Left ventricle myocardium inferior (tissue), 1 donor: ENCODE data around the gene RAB4B. TPM values are rescaled to one million over a fixed set of nuclear protein-coding genes. Genes with fewer than 3 reads are reported as not detected.

Experiments used
- DNase-seq: peaks from one replicate; pipeline ENCODE4 v3.0.0-alpha.2; 2020
- H3K27ac ChIP-seq: fragments of 200-600 bp; replicated peaks from 2 replicates; pipeline ENCODE4 v1.8.0; 2021
- H3K27me3 ChIP-seq: fragments of 200-600 bp; 2 replicates; pipeline ENCODE4 v1.8.0; 2021; ENCODE audit warnings: low read depth
- H3K36me3 ChIP-seq: fragments of 200-600 bp; 2 replicates; pipeline ENCODE4 v1.8.0; 2021
- H3K4me1 ChIP-seq: fragments of 200-600 bp; 2 replicates; pipeline ENCODE4 v1.8.0; 2021
- H3K4me3 ChIP-seq: fragments of 200-600 bp; 2 replicates; pipeline ENCODE4 v1.8.0; 2021; ENCODE audit warnings: mild to moderate bottlenecking, moderate library complexity
- H3K9me3 ChIP-seq: fragments of 200-600 bp; replicated peaks from 2 replicates; pipeline ENCODE4 v1.8.0; 2021
- intact Hi-C: fragments of 100-400 bp; cut with micrococcal nuclease; formaldehyde crosslinking; loops from one replicate; pipeline ENCODE4 v1.11.0; 2022
- total RNA-seq: library from RNA; stranded (reverse); fragmentation: NEBNext Ultra II Directional; extraction: Animal tissue kit (Norgen Biotek cat#: 25700); gene quantifications from one replicate; pipeline ENCODE4 v1.2.1, GENCODE V29; 2021
- TF ChIP-seq, protein P1 (sequence below): fragments of 200-600 bp; IDR thresholded peaks from 2 replicates; pipeline ENCODE4 v1.8.0; 2021; ENCODE audit warnings: antibody characterized with exemption, mild to moderate bottlenecking, borderline replicate concordance
- donor health status: DM: no; HTN: yes; CAD: no; lungs with severe emphysema.

The RAB4B gene
- total RNA-seq, 1 donor from 2014 or later = 13.5 TPM

DNA sequence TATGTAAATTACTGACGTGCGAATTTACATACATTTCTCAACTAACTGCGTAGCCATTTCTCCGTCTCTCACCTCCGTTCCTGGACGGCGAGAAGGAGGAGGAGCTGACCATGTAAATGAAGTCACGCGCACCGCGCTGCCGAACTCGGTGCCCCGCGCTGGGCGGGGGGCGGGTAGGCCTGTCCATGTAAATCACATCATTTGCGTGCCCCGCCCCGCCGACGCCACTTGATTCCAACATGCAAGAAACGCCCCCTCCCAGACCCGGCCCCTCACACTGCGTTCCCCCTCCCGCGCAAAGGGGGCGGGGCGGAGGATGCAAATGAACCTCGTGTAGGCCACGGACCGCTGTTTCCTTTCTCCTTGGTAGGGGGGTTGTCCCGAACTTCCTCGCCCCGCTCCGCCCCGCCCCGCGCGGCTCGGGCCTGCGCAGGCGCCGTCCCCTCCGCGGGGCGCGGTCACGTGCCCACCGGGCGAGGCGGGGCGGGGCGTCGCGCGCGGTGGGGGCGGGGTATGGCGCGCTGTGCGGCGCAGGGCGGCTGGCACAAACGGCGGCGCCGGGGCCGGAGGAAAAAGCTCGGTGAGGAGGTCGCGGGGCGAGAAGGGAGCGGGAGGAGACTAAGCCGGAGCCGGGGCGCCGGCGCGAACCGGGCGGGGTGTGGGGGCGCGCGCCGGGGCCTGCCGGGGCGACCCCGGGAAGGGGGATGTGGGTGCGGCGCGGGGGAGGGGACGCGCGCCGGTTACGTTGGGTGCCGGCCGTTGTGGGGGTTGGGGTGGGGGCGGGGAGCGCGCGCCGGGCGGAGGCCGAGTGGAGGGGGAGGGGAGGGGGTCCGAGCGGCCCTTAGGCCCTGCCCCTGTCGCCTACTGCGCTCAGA, 20.9 kb downstream of the RAB4B start, which contains the start of gene EGLN2:
TSS of gene EGLN2 (plus strand) at position 509 of the 875 bp plus-strand sequence. CDS start 1,382 bp downstream, outside the sequence.
- intact Hi-C loops = no loop called here
- Histone ChIP-seq H3K27ac (peak within 1 kb of the TSS; percentile 99), H3K9me3 (no peaks in the 10 kb centered on the region), H3K36me3 (peaks cover 19% of the 10 kb centered on the region), H3K4me1 (peaks cover 55% of the 10 kb centered on the region), H3K27me3 (no peaks in the 10 kb centered on the region), H3K4me3 (peak within 1 kb of the TSS; percentile 97)
- peak; percentile 100 for DNase-seq
- TF ChIP-seq, protein P1, sequence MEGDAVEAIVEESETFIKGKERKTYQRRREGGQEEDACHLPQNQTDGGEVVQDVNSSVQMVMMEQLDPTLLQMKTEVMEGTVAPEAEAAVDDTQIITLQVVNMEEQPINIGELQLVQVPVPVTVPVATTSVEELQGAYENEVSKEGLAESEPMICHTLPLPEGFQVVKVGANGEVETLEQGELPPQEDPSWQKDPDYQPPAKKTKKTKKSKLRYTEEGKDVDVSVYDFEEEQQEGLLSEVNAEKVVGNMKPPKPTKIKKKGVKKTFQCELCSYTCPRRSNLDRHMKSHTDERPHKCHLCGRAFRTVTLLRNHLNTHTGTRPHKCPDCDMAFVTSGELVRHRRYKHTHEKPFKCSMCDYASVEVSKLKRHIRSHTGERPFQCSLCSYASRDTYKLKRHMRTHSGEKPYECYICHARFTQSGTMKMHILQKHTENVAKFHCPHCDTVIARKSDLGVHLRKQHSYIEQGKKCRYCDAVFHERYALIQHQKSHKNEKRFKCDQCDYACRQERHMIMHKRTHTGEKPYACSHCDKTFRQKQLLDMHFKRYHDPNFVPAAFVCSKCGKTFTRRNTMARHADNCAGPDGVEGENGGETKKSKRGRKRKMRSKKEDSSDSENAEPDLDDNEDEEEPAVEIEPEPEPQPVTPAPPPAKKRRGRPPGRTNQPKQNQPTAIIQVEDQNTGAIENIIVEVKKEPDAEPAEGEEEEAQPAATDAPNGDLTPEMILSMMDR = no peak

GRCh38 chr19:40799558-40800338, 21.7 kb downstream of the RAB4B start:
- Histone ChIP-seq H3K27ac (peak overlapping the region; percentile 99), H3K27me3 (no peaks in the 10 kb centered on the region), H3K4me1 (peaks cover 63% of the 10 kb centered on the region), H3K9me3 (no peaks in the 10 kb centered on the region), H3K4me3 (peak overlapping the region; percentile 97), H3K36me3 (peaks cover 19% of the 10 kb centered on the region)
- TF ChIP-seq, protein P1 = no peak
- intact Hi-C loops = no loop called here
- peak; percentile 70 for DNase-seq

DNA sequence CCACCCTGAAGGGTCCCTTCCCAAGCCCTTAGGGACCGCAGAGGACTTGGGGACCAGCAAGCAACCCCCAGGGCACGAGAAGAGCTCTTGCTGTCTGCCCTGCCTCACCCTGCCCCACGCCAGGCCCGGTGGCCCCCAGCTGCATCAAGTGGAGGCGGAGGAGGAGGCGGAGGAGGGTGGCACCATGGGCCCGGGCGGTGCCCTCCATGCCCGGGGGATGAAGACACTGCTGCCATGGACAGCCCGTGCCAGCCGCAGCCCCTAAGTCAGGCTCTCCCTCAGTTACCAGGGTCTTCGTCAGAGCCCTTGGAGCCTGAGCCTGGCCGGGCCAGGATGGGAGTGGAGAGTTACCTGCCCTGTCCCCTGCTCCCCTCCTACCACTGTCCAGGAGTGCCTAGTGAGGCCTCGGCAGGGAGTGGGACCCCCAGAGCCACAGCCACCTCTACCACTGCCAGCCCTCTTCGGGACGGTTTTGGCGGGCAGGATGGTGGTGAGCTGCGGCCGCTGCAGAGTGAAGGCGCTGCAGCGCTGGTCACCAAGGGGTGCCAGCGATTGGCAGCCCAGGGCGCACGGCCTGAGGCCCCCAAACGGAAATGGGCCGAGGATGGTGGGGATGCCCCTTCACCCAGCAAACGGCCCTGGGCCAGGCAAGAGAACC, 22.4 kb downstream of the RAB4B start:
- Histone ChIP-seq H3K27ac (peak overlapping the region; percentile 99), H3K4me1 (peaks cover 70% of the 10 kb centered on the region), H3K9me3 (no peaks in the 10 kb centered on the region), H3K27me3 (no peaks in the 10 kb centered on the region), H3K4me3 (peak overlapping the region; percentile 97), H3K36me3 (peaks cover 19% of the 10 kb centered on the region)
- TF ChIP-seq, protein P1 = no peak
- no peak for DNase-seq
- intact Hi-C loops = no loop called here

- no peak for DNase-seq
- intact Hi-C loops = no loop called here
Measured at GRCh38 chr19:40800997-40801377, 22.9 kb downstream of the RAB4B start.

More at GRCh38 chr19:40800997-40801377, 22.9 kb downstream of the RAB4B start:
- Histone ChIP-seq H3K9me3 (no peaks in the 10 kb centered on the region), H3K36me3 (peaks cover 19% of the 10 kb centered on the region), H3K4me1 (peaks cover 75% of the 10 kb centered on the region), H3K27ac (peak overlapping the region; percentile 99), H3K4me3 (peak overlapping the region; percentile 97), H3K27me3 (no peaks in the 10 kb centered on the region)
- TF ChIP-seq, protein P1 = no peak
